ENCODE data around the gene TUBGCP6.

TUBGCP6 gene

GRCh38 chr22:50278956-50279619, 34.3 kb upstream of the TUBGCP6 start:
- in situ Hi-C loops (cut with HindIII; ENCODE audit: low sequenced_read_pairs) = no loop called here
- no peak overlapping the region for H3K4me3 ChIP-seq (ENCODE audit: low read depth, low read length)
- no peak for TF ChIP-seq CTCF (IDR thresholded peaks at IDR 0.05; ENCODE audit: low read depth, low read length)
- no peak for DNase-seq (ENCODE audit: low read depth, low spot score)

GRCh38 chr22:50278461-50278860, 33.6 kb upstream of the TUBGCP6 start:
- no peak for DNase-seq (ENCODE audit: low read depth, low spot score)
- in situ Hi-C loops (cut with HindIII; ENCODE audit: low sequenced_read_pairs) = no loop called here

GRCh38 chr22:50277761-50278160, 32.9 kb upstream of the TUBGCP6 start:
- no peak overlapping the region for H3K4me3 ChIP-seq (ENCODE audit: low read depth, low read length)
- TF ChIP-seq CTCF (IDR thresholded peaks at IDR 0.05; ENCODE audit: low read depth, low read length) = no peak
- in situ Hi-C loops (cut with HindIII; ENCODE audit: low sequenced_read_pairs) = no loop called here
- DNase-seq (ENCODE audit: low read depth, low spot score) = no peak

More at GRCh38 chr22:50278461-50278860, 33.6 kb upstream of the TUBGCP6 start:
- H3K4me3 ChIP-seq (ENCODE audit: low read depth, low read length) = no peak overlapping the region
- no peak for TF ChIP-seq CTCF (IDR thresholded peaks at IDR 0.05; ENCODE audit: low read depth, low read length)

- in situ Hi-C loops (cut with HindIII; ENCODE audit: low sequenced_read_pairs) = no loop called here
- TF ChIP-seq CTCF (IDR thresholded peaks at IDR 0.05; ENCODE audit: low read depth, low read length) = peak; percentile 47
- DNase-seq (ENCODE audit: low read depth, low spot score) = peak; percentile 49
- H3K4me3 ChIP-seq (ENCODE audit: low read depth, low read length) = no peak overlapping the region
Measured at GRCh38 chr22:50276143-50276542, 31.3 kb upstream of the TUBGCP6 start.

- TF ChIP-seq CTCF (IDR thresholded peaks at IDR 0.05; ENCODE audit: low read depth, low read length) = no peak
- no peak for DNase-seq (ENCODE audit: low read depth, low spot score)
- in situ Hi-C loops (cut with HindIII; ENCODE audit: low sequenced_read_pairs) = no loop called here
- no peak overlapping the region for H3K4me3 ChIP-seq (ENCODE audit: low read depth, low read length)
Measured at GRCh38 chr22:50275181-50276055, 30.6 kb upstream of the TUBGCP6 start.

- no peak for TF ChIP-seq CTCF (IDR thresholded peaks at IDR 0.05; ENCODE audit: low read depth, low read length)
- in situ Hi-C loops (cut with HindIII; ENCODE audit: low sequenced_read_pairs) = no loop called here
- no peak overlapping the region for H3K4me3 ChIP-seq (ENCODE audit: low read depth, low read length)
- DNase-seq (ENCODE audit: low read depth, low spot score) = no peak
Measured at GRCh38 chr22:50274771-50275170, 29.9 kb upstream of the TUBGCP6 start.
